Epithelial cell of prostate (primary cell): ENCODE data around the gene GP5.

Source experiments
- DNase-seq: peaks from one replicate; pipeline ENCODE4 v3.0.0-alpha.2; 2011; ENCODE audit warnings: low read depth, low spot score
- H3K27ac ChIP-seq: fragments of 450-650 bp; 2 replicates; pipeline ENCODE4 v1.5.1; 2017; ENCODE audit warnings: mild to moderate bottlenecking

The GP5 gene

DNA sequence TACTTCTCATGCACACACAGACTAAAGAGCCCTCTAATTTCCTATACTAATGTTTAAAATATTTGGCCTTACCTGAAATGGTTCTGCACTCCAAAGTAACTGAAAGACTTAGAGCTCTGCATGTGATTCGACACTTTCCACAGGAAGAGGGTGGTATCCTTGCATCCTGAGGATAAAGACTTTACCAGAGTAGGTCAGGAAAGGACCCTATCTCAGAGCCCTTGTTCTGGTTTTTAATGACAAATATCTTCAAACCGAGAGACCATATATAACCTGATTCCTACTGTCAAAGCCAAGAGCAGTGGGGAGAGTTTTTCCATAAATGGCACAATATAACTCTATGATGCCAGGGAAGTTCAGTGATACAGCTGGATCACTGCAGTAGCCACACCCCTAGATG is at the start of gene GP5:
TSS of gene GP5 (minus strand) at position 101 of the 400 bp plus-strand sequence. CDS start 984 bp downstream, outside the sequence.
- H3K27ac ChIP-seq = no peak within 1 kb of the TSS
- no peak for DNase-seq

- no peak overlapping the region for H3K27ac ChIP-seq
- no peak for DNase-seq
Observed at GRCh38 chr3:194447657-194448056, 48.6 kb upstream of the GP5 start.

GRCh38 chr3:194447161-194447560 is 48.1 kb upstream of the GP5 start:
- H3K27ac ChIP-seq = no peak overlapping the region
- DNase-seq = no peak

- no peak for DNase-seq
Observed at GRCh38 chr3:194446754-194447153, 47.7 kb upstream of the GP5 start.

GRCh38 chr3:194446172-194446571 is 47.1 kb upstream of the GP5 start:
- no peak for DNase-seq
- no peak overlapping the region for H3K27ac ChIP-seq

More at GRCh38 chr3:194446754-194447153, 47.7 kb upstream of the GP5 start:
- H3K27ac ChIP-seq = no peak overlapping the region

GRCh38 chr3:194443901-194444300 is 44.8 kb upstream of the GP5 start:
- H3K27ac ChIP-seq = no peak overlapping the region
- DNase-seq = no peak

DNA sequence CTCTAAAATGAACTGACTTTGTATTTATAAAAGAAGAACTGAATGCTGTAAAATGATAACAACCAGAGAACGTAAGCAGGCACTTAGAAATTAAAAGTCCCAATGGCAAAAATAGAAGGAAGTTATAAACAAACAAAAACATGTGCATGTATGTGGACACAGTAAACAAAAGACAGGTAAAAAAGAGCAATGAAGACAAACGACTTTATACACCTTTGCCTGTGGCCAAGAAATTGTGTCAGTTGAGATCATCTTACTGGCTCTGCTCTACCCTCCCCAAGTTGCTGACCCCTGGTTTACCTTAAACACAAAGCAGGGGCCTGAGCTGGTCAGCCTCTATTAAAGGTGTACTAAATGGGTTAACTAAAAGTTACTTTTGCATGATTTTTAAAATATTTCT is 41.7 kb upstream of the GP5 start:
- no peak overlapping the region for H3K27ac ChIP-seq
- no peak for DNase-seq

- no peak for DNase-seq
- H3K27ac ChIP-seq = no peak overlapping the region
Observed at GRCh38 chr3:194439881-194440550, 41.0 kb upstream of the GP5 start.

DNA sequence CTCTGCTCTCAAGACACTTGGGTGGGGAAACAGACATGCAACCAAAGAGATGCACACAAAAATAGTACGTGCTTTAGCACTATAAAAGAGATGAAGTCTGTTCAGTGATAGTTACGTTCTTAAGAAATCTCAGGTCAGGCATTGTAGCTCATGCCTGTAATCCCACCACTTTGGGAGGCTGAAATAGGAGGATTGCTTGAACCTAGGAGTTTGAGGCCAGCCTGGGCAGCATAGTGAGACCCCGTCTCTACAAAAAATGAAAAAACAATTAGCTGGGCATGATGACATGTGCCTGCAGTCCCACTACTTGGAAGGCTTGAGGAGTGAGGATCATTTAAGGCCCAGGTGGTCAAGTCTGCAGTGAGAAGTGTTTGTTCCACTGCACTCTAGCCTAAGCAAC is 35.4 kb upstream of the GP5 start:
- no peak overlapping the region for H3K27ac ChIP-seq
- DNase-seq = no peak

- no peak overlapping the region for H3K27ac ChIP-seq
- DNase-seq = no peak
Observed at GRCh38 chr3:194431554-194431953, 32.5 kb upstream of the GP5 start.

- H3K27ac ChIP-seq = no peak overlapping the region
- DNase-seq = no peak
Observed at GRCh38 chr3:194425399-194425798, 26.3 kb upstream of the GP5 start.

GRCh38 chr3:194424953-194425352 is 25.9 kb upstream of the GP5 start:
- no peak overlapping the region for H3K27ac ChIP-seq
- DNase-seq = no peak

DNA sequence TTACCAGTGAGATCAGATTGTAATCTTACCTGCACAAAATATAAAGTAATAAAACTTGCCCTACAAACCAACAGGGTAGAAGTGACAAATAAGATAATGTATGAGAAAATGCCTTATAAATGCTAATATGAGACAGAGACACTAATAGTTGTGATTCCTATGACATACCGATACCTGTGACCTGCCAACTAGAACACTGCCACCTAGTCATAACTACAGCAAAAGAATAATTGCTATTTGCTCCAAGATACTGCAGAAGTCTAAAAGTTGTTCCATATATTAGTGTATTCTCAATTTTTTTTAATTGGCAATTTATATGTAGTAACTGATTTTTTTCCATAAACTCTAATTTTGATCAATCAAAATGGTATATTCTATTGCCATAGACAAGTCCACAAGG is 25.3 kb upstream of the GP5 start:
- H3K27ac ChIP-seq = no peak overlapping the region
- DNase-seq = no peak

DNA sequence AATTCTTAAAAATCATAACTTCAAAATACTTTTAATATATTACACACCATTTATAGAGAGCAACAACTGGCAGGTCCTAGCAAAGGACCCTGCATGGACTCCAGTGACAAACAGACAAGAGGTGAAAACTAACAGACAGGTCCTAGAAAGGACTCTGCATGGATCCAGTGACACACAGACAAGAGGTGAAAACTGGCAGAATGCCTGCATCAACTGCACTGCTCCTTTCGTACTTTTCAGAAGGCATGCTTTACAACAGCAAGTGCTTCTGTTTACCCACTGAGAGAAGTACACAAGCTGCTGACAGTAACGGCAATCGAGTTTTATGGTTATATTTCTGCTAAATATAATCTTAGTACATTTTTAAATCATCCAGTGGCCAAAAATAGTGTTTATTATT is 24.3 kb upstream of the GP5 start:
- no peak for DNase-seq
- no peak overlapping the region for H3K27ac ChIP-seq

- H3K27ac ChIP-seq = no peak overlapping the region
- no peak for DNase-seq
Observed at GRCh38 chr3:194422188-194422587, 23.1 kb upstream of the GP5 start.

- no peak overlapping the region for H3K27ac ChIP-seq
- DNase-seq = no peak
Observed at GRCh38 chr3:194418671-194419070, 19.6 kb upstream of the GP5 start.

GRCh38 chr3:194407423-194407822 is 8.4 kb upstream of the GP5 start:
- H3K27ac ChIP-seq = no peak overlapping the region
- DNase-seq = no peak

DNA sequence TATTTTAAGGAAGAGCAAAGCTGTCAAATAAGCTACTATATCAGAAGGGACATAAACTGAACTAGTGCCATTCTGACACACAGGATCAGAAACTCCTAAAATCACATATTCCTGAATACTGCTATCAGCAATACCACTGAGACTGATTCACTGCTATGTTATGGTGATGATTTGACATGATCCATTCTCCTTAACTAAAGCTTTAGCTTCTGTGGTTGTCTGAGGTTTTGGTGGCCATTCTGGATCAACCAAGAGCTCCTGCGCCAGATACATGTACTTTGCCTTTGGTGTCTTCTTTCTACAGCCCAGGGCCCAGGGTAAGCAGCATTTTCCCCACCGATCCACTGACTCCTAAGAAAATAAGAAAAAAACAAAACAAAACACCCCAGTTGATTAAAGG is 6.7 kb upstream of the GP5 start:
- no peak overlapping the region for H3K27ac ChIP-seq
- no peak for DNase-seq

- DNase-seq = no peak
- no peak overlapping the region for H3K27ac ChIP-seq
Observed at GRCh38 chr3:194404365-194405140, 5.5 kb upstream of the GP5 start.

DNA sequence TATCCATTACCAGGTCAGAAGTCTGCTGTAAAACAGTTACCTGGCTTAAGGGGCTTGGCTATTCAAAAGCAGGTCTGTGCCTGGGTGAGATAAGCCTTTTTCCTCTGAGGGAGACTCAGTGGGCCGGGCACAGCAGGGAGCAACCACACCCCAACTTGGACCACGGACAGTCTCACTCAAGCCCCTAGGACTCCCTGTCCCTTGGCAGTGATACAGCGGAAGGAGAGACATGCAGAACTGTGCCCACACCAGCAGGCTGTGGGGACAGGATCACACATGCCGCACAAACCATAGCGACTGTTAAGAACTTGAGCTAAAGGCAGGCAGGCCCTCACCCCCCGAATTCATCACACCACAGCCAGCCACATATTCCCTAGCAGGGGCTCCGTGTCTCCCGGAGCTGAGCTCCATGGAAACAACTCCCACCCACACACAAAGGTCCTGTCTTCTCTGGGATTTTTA is 2.8 kb upstream of the GP5 start:
- no peak for DNase-seq
- no peak overlapping the region for H3K27ac ChIP-seq

DNA sequence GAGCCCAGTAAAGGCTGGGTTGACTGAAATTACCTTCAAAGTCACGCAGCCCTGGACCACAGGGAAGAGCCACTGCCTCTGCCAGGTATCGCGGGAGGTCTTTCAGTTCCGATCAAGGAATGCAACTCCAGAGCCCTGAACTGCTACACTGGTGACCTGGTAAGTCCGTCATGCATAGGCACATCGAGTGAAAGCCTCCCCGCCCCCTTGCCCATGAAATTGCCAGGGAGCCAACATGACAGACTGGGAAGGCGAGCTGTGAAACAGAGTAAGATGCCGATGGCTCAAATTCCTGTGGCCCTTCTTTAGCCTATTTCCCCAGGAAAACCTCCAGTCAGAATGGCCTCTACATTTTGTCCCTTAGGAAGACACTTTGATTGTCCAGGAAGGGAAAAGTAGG is 2.3 kb upstream of the GP5 start:
- DNase-seq = no peak
- H3K27ac ChIP-seq = no peak overlapping the region
